GM19397 (cell line): Measurements from ENCODE around the gene NYNRIN.
A peak's percentile ranks its signal among the peaks of the same experiment; 100 is the strongest.

Experiments
- ATAC-seq: cut with Tn5 transposase; IDR thresholded peaks from one replicate; pipeline ENCODE4 v1.9.1; 2021; ENCODE audit warnings: mild to moderate bottlenecking, moderate library complexity; ENCODE audit not compliant: unreplicated experiment

Gene NYNRIN

DNA sequence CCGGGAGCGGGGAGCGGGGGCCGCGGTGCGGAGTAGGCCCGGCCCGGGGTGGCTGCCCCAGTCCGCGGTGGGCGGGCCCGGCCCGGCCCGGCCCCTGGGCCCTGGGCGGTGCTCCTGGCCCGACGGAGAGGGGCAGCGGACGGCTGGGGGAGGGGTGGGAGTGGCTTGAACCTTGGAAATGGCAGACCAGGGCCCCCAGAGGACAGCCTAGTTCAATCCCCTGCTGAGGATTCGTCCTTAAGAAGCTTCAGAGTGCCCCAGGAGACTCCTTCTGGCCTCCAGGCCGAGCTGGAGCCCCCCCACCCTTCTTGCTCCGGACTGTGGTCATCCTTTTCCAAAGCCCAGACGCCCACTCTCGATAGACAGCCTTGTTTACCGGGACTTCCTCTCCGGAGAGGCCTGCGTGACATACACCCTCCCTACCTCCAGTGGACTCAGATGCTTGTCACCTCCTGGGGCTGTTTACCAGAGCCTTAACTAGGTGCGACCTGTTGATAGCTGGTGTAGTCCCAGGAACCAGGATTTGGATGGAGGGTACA lies 31.4 kb downstream of the NYNRIN start:
- ATAC-seq, result peak; percentile 65

DNA sequence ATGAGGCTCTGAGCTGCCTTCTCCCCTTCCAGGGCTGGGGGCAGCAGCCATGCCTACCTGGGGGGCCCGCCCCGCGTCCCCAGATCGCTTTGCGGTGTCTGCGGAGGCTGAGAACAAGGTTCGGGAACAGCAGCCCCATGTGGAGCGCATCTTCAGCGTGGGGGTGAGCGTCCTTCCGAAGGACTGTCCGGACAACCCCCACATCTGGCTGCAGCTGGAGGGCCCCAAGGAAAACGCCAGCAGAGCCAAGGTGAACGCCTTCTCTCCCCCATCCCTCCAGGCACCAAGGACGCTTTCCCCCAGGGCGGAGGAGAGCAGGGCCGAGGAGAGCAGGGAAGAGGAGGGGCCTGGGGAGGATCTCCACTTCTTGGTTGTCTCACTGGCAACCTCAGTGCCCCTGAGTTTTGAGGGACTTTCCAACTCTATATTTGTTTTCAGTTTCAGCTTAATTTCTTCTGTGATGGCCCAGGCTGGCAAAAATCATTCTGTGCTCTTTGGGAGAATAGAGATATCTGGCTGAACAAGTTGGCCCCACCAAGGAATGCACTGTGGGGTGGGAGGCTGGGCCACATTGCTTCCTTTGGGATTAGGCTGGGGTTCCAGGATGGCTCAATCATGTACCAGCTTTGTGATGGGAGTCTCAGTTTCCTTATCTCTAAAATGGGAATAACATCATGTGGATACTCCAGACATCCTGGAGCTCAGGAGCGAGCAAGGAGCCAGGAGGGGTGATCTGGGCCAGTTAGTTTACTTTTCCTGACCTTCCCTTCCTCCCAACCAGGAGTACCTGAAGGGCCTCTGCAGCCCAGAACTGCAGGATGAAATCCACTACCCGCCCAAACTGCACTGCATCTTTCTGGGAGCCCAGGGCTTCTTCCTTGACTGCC lies 32.1 kb downstream of the NYNRIN start:
- peak; percentile 27 for ATAC-seq

DNA sequence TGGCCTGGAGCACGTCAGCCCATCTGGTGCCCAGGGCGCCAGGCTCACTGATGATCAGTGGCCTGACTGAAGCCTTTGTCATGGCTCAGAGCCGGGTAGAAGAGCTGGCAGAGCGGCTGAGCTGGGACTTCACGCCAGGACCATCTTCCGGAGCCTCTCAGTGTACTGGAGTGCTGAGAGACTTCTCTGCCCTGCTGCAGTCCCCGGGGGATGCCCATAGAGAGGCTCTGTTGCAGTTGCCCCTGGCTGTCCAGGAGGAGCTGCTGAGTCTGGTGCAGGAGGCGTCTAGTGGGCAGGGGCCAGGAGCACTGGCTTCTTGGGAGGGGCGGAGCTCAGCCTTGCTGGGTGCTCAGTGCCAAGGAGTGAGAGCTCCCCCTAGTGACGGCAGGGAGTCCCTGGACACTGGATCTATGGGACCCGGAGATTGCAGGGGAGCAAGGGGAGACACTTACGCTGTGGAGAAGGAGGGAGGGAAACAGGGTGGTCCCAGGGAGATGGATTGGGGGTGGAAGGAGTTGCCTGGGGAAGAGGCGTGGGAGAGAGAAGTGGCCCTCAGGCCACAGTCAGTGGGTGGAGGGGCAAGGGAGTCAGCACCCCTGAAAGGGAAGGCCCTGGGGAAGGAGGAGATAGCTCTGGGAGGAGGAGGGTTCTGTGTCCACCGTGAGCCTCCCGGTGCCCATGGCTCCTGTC lies 32.9 kb downstream of the NYNRIN start:
- ATAC-seq, result peak; percentile 42

DNA sequence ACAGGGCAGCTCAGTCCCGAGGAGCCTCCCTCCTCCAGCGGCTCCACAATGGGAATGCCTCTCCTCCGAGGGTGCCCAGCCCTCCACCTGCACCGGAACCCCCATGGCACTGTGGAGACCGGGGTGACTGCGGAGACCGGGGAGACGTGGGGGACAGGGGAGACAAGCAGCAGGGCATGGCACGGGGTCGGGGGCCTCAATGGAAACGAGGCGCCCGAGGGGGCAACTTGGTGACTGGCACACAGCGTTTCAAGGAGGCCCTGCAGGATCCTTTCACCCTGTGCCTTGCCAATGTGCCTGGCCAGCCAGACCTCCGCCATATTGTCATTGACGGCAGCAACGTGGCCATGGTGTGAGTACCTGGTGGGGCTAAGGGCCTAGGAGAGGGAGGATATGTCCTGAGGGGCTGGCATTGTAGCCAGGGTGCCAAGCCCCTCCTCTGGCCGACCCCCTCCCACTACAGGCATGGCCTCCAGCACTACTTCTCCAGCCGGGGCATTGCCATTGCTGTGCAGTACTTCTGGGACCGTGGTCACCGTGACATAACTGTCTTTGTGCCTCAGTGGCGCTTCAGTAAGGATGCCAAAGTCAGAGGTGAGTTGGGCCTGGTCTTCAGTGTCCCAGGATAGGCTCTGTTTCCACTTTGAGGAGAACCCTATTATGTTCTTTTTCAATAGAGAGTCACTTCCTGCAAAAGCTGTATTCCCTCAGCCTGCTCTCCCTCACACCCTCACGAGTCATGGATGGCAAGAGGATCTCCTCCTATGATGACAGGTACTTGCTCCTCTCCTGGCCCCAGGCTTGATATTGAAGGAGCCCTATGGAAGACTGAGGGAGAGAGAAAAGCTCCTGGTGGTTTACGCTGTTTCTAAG lies 33.7 kb downstream of the NYNRIN start:
- ATAC-seq, result no peak

DNA sequence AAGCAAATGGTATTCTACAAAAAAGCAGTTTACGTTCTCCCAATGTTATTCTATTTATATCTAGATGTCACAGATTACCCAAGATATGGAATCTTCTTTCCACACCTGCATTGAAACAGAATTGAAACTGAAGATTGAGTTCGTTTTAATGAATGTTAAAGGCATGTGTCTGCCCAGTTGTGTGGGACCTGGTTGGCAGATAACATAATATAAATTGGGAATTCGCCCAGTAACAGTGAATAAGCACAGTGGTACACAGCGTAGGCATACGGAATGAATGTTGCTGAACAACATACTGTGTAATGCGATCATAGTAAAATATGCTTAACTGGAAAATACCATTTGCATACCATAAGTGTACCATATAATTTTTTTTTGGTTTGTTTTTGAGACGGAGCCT lies 35.2 kb downstream of the NYNRIN start:
- no peak for ATAC-seq

DNA sequence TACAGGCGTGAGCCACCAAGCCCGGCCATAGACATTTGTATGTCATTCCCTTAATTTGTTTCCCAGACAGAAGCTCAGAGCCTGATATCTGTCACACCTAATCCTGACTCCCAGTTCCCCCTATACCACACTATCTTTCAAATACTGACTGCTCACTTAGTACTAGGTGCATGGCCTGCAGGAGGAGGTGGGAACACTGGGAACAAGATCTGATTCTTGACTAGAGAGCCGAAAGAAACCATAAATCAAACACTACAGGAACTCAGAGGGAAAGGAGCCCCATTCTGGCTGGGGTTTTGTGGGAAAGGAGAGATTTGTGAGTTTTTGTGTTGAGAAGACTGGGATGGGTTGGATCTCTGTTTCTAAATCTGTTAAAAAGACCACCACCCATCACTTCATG lies 35.9 kb downstream of the NYNRIN start:
- no peak for ATAC-seq

DNA sequence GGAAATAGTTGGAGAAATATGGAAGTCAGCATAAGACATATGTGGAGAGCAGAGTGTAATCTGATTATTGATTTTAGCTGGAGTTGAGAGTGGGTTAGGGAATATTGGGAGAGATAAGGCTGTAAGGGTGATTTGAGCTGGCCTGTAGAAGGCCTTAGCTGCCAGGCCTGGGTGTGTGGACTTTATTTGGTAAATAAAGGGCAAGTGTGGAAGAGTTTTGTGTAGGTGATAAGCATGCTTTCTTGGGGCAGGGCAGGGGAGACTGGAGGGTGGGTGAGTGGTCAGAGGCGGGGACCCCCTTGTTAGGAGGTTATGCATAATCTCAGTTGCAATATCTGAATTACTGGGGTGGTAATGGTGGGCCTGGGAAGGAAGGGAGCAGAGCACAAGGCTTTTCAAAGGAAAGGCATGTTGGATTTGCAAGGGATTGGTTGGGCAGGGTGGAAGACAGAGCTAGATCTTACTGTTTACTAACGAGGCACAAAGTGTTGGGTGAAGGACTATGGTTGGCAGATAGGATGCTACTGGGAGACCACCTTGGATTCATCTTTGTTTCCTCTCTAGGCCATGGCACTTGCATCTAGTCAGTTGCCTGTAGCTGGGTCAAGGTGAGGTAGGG lies 36.5 kb downstream of the NYNRIN start:
- no peak for ATAC-seq

DNA sequence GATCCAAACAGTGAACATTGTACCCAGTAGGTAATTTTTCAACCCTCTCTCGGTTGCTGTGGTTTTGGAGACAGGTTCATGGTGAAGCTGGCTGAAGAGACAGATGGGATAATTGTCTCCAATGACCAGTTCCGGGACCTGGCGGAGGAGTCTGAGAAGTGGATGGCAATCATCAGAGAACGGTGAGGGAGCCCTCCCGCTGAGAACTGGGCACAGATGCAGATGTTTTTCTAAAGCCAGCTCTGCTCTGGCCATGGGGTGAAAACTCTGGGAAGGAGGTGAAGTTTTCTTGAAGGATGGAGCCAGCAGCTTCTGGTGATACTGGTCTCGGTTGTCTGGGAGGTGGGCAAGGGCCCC lies 37.2 kb downstream of the NYNRIN start:
- ATAC-seq, result no peak

DNA sequence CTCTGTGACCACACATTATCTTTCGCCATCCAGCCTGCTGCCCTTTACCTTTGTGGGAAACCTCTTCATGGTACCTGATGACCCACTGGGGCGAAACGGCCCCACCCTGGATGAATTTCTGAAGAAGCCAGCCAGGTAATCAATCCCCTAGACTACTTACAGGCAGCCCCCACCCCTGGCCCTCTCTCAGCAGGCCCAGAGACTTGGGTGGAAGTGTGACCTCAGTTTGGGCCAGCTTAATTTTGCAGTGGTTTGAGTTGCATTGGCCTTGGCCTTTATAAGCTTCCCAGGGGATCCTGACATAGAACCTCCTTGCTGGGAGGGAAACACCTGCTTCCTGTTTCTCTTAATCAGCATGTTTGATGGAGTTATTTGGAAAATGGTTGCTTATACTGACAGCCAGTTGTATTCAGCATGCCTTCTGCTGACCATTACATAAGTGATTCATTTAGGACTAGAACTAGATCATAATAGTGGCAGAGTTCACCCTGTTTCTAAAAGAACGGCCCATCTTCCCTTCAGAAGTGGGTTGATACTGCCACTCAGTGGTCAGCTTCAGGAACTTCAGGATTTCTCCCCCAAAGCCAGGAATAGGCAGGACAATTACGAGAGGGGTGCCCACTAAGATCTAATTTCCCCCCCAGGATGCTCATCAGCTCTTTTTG lies 37.7 kb downstream of the NYNRIN start:
- ATAC-seq, result no peak

DNA sequence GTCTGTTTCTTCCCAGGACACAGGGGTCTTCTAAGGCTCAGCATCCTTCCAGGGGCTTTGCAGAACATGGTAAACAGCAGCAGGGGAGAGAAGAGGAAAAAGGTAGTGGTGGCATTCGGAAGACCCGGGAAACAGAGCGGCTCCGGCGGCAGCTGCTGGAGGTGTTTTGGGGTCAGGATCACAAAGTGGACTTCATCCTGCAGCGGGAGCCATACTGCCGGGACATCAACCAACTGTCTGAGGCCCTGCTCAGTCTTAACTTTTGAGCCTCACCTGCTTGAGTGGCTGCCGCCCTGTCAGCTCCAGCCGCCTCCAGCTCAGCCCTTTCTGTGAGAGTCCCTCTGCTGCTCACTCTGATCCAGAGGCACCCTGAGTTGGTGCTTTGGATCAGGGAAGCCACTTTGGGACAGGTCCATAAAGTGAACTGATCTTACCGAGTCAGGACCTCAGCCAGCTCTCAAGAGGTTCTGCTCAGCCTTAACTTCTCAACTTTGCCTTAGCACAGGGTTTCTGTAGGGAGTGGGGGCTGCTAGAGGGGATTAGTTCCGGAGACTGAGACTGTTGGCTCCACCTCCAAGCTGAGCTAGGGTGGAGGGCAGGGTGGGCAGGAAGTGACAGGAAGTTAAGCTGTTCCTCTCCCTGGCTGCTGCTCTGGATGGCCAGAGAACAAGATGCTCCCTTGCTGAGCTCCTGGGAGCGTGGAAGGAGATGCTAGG lies 38.4 kb downstream of the NYNRIN start:
- no peak for ATAC-seq

DNA sequence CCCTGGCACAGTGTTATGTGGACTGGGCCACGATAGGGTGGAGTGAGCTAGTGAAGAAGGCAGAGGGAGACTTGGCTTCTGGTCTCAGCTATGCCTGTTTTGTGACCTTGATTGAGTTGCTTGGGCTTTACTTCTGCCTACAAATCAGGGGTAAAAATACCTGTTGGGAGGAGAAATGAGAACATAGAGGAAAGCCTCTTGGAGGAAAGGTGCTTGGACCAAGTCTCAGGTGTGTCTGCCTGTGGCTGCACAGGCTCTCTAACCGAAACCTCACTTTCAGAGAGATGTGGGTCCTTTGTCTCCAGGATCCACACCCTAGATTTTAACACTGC lies 38.9 kb downstream of the NYNRIN start:
- no peak for ATAC-seq

DNA sequence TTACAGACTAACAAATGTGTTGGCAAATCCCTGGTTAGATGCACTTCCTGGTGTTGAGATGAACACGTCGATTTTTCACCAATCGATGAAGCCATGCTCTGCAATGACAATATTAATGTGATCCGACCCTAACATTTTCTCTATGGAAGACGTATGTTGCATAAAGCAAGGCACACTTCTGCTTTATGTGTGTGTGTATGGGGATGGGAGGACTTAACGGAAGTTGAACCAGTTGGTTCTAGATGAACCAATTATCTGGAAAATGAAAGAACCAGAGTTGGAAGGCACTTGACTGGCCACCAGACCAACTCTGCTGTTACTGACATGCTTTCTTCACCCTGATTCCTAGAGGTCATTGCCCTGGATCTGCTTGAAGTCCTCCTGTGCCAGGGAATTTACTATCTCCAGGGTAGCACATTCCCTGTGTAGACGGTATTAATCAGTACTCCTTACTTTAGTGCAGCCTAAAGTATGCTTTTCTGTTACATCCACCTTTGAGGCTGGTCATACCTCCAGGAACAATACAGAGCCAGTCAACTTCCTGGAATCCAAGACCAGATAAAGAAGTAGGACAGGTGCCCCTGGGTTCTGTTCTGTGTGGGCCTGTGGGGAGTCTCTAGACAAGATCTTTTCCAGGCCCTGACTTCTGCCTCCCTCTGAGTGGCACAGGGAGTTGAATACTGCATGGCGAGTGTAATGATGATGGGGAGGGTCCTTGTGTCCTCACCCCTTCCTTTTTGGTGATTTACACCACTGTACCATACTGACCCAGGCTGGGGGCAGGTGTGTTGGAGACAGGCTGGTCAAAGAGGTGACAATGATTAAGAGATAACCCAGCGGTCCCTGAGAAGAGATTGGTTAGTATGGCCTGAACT lies 39.7 kb downstream of the NYNRIN start:
- no peak for ATAC-seq

DNA sequence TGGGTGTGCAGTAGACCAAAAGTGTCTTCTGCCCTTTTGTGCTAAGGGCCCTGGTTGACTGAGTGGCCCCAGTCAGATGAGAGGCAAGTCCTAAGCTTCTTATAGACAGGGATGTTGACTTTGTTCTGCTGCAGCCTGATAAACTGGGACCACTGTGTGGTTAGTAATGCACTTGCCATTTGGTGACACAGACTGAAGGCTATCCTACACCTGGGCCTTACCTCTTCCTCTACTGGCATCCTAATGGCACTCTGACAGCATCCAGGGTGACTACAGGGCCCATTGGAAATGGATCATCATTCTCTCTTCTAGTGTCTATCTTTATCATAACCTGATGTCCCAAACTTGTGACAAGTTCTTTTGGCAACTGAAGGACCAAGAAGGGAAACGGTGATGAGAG lies 40.5 kb downstream of the NYNRIN start:
- ATAC-seq, result no peak

DNA sequence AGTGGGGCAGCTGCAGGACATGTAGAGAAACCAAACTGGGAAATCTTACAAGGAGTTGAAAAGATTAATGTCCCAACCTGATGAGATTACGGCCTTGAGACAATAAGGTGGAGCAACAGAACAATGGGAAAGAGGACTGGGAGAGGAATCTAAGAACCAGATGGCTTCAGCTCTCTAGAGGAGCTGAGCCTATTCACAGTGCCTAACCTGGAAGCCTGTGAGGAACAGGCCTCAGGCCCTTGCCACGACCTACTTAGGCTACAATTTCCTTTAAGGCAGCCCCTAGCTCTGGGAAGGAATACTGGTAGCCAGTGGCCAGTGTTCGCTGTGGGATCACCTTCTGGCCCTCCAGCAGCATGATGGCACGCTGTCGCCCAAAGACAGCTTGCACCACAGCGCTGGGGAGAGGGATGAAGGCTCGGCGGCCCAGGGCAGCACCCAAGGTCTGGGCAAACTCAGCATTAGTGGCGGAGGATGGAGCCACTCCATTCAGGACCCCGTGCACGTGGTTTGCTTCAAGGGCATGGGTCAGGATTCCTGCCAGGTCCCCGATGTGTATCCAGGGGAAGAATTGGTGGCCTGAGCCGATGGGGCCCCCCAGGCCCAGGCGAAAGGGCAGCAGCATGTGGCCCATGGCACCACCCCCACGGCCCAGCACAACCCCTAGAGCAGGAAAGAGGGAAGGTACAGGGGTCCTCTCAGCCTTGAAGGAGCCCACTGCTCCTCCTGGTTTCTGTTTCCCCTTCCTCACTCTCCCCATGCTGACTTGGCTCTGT lies 41.2 kb downstream of the NYNRIN start:
- ATAC-seq, result no peak

DNA sequence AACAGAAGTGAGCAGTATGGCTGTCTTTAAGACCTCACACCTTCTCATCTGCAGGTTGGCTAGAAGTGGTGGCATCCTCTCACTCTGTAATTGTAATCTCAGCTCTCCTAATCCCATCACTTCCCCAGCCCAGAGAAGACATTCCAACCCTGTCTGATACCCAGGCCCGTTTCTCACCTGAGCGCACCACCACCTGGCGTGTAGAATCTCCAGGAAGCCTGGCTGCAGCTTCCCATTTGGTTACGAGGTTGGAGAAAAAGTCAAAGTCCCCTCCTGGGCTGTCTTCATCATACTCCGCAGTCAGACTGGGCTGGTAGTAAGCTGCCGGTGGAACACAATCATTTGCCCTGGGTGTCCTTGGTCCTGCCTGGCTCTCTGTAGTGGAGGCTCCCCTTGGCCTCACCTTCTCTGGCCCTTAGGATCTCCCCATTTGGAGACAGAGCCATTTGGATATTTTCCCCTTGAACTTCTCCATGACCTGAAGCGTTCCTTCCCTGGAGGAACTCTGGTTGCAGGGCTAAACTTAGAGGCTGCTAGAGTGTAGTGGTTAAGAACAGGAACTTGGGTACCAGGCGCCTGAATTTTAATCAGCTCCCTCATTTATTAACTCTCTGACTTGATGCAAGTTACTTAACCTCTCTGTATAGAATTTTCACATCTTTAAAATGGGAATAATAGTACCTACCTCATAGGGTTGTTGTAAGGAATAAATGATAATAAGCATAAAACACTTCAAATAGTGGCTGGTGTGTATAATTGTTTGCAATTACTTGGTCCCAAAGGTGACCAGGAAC lies 42.0 kb downstream of the NYNRIN start:
- no peak for ATAC-seq

DNA sequence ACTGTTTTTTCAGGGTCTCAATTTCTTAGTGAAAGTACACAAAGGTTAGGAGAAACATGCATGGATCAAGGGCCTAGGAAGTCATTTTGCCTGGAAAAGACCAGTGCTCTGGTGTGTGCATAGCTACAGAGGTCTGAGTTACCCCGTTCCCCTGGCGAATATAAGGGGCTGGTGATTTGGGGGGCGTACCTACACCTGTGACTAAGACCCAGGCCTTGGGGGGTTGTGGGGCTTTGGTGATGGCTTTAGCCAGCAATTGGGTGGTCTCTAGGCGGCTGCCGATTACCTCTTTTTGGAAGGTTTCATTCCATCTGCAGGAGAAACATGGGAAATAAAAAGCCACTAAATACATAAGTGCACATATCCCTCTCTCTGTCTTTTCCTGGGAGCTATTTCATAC lies 42.7 kb downstream of the NYNRIN start:
- no peak for ATAC-seq

DNA sequence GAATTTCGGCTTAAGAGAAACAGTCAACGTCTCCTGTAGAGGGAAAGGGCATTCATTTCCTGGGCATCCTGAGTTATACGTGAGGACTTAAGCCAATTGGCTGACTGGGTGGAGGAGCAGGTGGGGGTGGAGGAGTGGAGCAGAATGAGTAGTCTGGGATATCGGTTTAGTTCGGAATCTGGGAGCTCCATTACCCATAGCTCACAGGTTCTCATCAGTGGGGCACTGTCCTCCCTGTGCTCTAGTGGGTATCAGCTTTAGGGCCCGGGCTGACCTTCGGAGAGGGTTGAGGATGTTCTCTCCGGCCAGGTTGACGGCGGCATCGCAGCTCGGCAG lies 43.1 kb downstream of the NYNRIN start:
- no peak for ATAC-seq
